Choroid plexus epithelial cell (primary cell): ENCODE data around the gene SRRM3.
A peak's percentile ranks its signal among the peaks of the same experiment; 100 is the strongest.
"Not testable (repeated sequence)": the region's sequence is repeated elsewhere in the genome, so short reads cannot be mapped to it uniquely, and the experiment has no call there.

Experiments used
- DNase-seq: peaks from one replicate; pipeline ENCODE4 v3.0.0-alpha.2; 2010; ENCODE audit warnings: low read depth
- H3K4me3 ChIP-seq: 2 replicates; pipeline ENCODE4 v1.5.1; 2011; ENCODE audit warnings: low read depth, mild to moderate bottlenecking, control low read depth, low read length, moderate library complexity
- TF ChIP-seq, protein P1 (sequence below): conservative IDR thresholded peaks from 2 replicates; pipeline ENCODE4 v1.5.1; 2011; ENCODE audit warnings: low read depth, mild to moderate bottlenecking, control low read depth, inconsistent platforms, low read length, moderate library complexity

The SRRM3 gene

DNA sequence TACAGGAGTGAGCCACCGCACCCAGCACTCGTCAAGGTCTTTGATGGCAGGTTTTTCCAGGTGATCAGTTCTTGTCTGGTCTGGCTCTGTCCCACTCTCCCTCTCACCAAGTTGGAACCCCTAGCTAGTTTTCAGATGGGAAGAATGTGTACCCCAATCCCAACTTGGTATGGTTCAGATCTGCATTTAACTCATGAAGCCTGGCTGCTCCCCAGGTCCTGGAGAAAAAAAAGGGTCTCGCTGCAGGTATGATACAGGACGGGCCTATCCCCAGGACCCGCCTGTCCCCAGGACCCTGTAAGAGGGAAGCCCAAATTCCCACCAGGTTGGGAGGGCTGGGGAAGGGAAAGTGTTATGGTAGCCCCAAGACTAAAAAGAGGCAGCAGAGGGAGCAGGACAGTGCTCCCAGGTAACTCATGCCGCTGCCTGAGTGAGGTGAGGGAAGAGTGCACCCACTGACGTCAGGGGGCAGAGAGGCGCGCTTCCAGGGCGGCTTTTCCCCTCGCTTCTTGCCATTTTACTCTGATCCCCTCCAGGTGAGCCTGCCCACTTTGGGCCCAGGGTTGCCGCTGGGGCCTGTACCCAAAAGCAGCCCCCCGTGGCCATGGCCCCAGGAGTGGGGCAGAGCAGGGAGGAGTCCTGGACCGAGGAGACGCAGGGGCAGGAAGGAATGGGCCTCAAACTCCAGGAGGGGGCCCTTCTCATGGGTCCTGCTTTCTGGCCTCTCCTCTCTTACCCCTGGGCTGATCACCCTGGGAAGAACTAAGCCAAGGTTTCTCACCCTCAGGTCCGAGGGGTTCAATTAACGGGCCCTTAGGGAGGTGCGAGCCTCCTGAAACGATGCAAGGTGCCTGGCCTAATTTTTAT, 36.4 kb upstream of the SRRM3 start:
- H3K4me3 ChIP-seq = no peak overlapping the region
- TF ChIP-seq, protein P1, sequence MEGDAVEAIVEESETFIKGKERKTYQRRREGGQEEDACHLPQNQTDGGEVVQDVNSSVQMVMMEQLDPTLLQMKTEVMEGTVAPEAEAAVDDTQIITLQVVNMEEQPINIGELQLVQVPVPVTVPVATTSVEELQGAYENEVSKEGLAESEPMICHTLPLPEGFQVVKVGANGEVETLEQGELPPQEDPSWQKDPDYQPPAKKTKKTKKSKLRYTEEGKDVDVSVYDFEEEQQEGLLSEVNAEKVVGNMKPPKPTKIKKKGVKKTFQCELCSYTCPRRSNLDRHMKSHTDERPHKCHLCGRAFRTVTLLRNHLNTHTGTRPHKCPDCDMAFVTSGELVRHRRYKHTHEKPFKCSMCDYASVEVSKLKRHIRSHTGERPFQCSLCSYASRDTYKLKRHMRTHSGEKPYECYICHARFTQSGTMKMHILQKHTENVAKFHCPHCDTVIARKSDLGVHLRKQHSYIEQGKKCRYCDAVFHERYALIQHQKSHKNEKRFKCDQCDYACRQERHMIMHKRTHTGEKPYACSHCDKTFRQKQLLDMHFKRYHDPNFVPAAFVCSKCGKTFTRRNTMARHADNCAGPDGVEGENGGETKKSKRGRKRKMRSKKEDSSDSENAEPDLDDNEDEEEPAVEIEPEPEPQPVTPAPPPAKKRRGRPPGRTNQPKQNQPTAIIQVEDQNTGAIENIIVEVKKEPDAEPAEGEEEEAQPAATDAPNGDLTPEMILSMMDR = no peak
- no peak for DNase-seq

DNA sequence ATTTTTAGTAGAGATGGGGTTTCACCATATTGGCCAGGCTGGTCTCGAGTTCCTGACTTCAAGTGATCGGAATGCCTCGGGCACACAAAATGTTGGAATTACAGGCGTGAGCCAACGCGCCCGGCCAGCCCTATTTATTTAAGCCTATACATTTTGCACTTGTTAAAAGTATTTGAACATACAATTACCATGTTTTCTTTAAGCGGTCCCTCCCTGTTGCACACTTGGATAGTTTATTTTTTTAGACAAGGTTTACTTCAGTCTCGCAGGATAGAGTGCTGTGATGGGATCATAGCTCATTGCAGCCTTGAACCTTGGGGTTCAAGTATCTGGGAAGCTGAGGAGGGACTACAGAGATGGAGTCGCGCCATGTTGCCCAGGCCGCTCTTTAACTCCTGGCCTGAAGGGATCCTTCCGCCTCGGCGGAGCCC, 35.7 kb upstream of the SRRM3 start:
- H3K4me3 ChIP-seq = peak overlapping the region; percentile 81
- no peak for DNase-seq
- TF ChIP-seq, protein P1 = no peak

DNA sequence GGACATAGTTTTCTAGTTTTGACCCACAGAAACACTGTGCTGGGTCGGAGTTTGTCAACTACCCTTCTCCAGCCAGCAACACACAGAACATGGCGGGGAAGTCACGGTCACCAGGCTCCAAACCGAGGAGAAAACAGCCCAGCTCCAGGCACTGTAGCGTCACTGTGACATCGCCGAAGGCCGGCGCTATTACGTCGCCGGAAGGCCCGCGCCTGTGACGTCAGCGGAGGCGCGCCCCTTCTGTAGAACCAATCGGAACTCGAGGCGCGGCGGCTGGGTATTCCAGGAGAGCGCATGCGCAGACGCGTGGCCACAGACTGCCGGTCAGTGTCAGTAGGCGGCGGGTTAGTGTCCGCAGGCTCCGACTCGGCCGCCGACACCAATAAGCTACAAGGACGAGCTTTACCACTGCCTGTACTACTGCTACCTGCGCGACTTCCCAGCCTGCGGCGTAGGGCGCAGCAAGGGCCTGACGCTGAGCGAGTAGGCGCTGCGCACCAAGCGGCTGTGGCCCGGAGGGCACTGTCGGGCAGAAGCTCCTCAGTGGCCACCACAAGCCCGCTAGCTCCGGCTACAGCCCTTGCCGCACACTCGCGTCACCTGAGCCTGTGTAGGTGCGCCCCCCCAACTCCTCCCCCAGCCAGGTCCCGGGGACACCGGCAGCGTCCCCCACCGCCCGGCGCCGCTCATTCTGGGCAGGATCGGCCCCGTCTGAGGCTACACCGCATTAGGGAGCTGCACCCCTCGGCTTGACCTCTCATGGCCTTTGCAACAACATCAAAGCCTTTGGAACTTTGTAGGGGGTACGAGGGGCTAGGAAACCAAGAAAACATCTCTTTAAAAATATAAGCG, 35.1 kb upstream of the SRRM3 start:
- DNase-seq = peak; percentile 97
- peak overlapping the region; percentile 81 for H3K4me3 ChIP-seq
- TF ChIP-seq, protein P1 = peak; percentile 33

DNA sequence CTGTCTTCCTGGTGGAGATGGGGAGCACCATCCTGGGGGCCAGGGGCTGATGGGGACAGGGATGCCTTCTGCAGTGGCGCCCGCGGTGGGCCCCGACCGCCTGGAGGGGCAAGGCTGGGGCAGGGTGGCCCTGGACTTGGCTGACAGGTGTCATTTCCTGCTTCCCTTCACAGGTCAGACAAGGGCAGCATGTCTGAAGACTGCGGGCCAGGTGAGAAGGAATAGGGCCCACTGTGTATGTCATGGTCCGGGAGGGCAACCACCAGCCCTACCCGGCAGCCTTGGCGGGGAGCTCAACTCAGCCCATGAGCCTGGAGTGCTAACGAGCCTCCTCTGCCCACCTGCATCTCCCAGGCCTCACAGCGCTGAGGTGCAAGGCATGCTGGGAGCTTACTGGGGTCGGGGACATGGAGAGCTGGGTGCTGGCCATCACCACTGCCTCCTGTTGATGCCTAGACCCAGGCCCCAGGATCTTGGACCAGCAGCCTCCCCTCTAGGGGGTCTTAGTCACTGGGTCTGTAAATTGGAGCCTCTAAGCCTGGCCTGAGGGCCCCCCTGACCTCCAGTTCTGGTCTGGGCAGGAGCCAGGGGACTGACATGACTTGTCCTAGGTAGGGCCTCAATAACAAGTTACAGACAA, 28.0 kb upstream of the SRRM3 start:
- TF ChIP-seq, protein P1 = no peak
- DNase-seq = no peak
- H3K4me3 ChIP-seq = no peak overlapping the region

DNA sequence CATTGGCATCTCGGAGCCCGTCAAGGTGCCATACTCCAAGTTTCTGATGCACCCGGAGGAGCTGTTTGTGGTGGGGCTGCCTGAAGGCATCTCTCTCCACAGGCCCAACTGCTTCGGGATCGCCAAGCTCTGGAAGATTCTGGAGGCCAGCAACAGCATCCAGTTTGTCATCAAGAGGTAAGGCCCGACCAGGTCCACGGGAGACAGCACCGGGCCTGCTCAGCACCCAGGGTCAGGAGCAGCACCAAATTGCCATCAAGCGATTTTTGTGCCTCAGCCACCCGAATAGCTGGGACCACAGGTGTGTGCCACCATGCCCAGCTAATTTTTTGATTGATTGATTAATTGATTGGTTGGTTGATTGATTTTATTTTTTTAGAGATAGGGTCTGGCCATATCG, 24.7 kb upstream of the SRRM3 start:
- H3K4me3 ChIP-seq, DNase-seq: not testable (repeated sequence)

DNA sequence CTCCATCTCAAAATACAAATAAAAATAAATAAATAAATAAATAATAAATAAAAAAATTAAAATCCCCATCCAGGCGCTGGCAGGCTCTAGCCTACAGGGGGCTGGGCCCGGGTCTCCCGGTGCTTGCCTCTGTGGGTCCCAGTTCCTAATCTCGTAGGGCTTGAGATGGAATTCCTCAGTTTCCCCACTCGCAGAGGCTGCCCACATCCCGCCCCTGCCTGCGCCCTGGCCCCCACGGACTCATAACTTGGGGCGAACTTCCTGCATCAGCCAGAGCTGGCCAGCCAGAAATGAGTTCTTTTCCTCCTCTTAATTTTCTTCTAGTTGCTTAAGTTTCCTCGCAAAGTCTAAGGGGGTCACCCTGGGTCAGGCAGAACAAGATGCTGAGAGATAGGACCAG, 22.0 kb upstream of the SRRM3 start:
- DNase-seq = no peak
- TF ChIP-seq, protein P1 = no peak
- no peak overlapping the region for H3K4me3 ChIP-seq
